Measurements from ENCODE around the gene MN1.

- no peak for TF ChIP-seq POLR2A (IDR thresholded peaks at IDR 0.05)
- no peak for TF ChIP-seq CTCF (IDR thresholded peaks at IDR 0.05)
Observed at GRCh38 chr22:27734066-27734465, 67.5 kb downstream of the MN1 start.
